ENCODE results near the gene DNAH10.

DNAH10 gene

GRCh38 chr12:123948796-123949769 is 187.0 kb downstream of the DNAH10 start:
- Histone ChIP-seq H3K36me3 (ENCODE audit: control insufficient read depth, low read depth, low read length) (no peaks in the 10 kb centered on the region), H3K27me3 (ENCODE audit: control insufficient read depth, insufficient read depth, low read length) (peaks cover 9% of the 10 kb centered on the region), H3K4me1 (ENCODE audit: control insufficient read depth, low read depth, low read length) (no peaks in the 10 kb centered on the region), H3K9ac (ENCODE audit: low read length) (no peak overlapping the region), H3K9me3 (ENCODE audit: control insufficient read depth, low read depth, low read length) (no peaks in the 10 kb centered on the region), H3K4me3 (ENCODE audit: low read length) (no peak overlapping the region), H3K27ac (ENCODE audit: low read length) (no peak overlapping the region)

DNA sequence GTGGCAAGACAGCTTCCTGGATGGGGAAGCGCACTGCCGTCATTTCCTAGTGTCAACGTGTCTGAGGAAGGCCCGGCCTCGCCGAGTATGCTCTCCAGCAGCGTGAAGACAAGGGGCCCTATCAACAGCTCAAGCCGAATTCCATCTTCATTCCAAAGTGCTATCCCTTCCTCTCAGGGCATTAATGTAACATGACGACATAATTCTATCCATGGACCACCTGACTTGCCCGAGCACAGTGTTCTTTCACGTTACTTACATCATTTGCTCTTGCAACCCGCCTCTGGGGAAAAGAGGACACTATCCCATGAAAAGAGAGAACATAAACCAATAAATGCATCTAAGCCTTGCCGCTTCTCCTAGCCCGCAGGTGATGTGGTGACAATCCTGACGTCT is 187.7 kb downstream of the DNAH10 start:
- Histone ChIP-seq H3K9me3 (ENCODE audit: control insufficient read depth, low read depth, low read length) (no peaks in the 10 kb centered on the region), H3K36me3 (ENCODE audit: control insufficient read depth, low read depth, low read length) (no peaks in the 10 kb centered on the region), H3K27me3 (ENCODE audit: control insufficient read depth, insufficient read depth, low read length) (peaks cover 9% of the 10 kb centered on the region), H3K9ac (ENCODE audit: low read length) (no peak overlapping the region), H3K27ac (ENCODE audit: low read length) (no peak overlapping the region), H3K4me3 (ENCODE audit: low read length) (no peak overlapping the region), H3K4me1 (ENCODE audit: control insufficient read depth, low read depth, low read length) (no peaks in the 10 kb centered on the region)

DNA sequence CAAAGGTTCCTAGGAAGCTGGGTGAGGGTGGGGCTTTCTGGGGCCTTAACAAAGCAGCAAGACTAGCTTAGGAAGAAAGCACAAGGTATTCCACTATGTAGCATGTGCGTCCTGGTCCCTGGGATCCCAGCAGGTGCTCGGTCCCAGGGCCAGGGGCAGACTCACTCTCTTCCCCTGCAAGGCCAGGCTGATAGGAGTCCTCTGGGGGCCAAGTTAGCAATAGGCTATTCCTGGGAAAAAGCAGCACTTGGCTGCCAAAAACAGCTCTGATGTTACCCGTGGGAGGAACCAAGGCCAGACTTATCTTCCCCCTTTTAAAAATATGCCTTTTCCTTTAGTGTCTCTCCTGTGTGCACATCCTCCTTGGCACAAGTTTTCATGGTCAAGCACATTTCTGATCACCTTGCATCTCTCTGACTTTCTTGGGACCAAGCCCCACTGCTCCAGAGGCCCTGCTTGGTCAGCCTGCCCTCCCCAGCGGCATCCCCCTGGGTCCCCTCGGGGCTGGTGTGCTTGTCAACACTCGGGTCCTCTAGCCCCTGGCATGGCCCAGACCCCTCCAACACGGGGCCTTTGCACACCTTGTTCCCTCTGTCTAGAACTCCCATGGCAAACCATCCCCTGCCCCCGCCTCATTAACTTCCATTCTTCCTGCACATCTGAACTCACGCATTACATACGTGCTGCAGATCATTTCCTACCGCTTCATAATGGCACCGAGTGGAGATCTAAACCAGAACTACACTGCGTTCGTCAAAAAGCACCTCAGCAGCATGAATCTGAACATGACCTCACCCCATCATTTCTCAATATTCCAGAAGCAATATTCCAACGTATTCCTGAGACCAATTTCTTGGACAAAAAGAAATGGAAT is 188.6 kb downstream of the DNAH10 start:
- H3K27ac ChIP-seq (ENCODE audit: low read length), result no peak overlapping the region
- no peaks in the 10 kb centered on the region for H3K9me3 ChIP-seq (ENCODE audit: control insufficient read depth, low read depth, low read length)
- H3K4me1 ChIP-seq (ENCODE audit: control insufficient read depth, low read depth, low read length), result no peaks in the 10 kb centered on the region

GRCh38 chr12:123951467-123951866 is 189.4 kb downstream of the DNAH10 start:
- H3K27ac ChIP-seq (ENCODE audit: low read length), result no peak overlapping the region

More for the DNA sequence above, 188.6 kb downstream of the DNAH10 start:
- Histone ChIP-seq H3K27me3 (ENCODE audit: control insufficient read depth, insufficient read depth, low read length) (peaks cover 9% of the 10 kb centered on the region), H3K36me3 (ENCODE audit: control insufficient read depth, low read depth, low read length) (no peaks in the 10 kb centered on the region), H3K4me3 (ENCODE audit: low read length) (no peak overlapping the region), H3K9ac (ENCODE audit: low read length) (no peak overlapping the region)

GRCh38 chr12:123952037-123952436 is 189.9 kb downstream of the DNAH10 start:
- Histone ChIP-seq H3K4me3 (ENCODE audit: low read length) (no peak overlapping the region), H3K4me1 (ENCODE audit: control insufficient read depth, low read depth, low read length) (no peaks in the 10 kb centered on the region), H3K36me3 (ENCODE audit: control insufficient read depth, low read depth, low read length) (no peaks in the 10 kb centered on the region), H3K27ac (ENCODE audit: low read length) (no peak overlapping the region), H3K9ac (ENCODE audit: low read length) (no peak overlapping the region), H3K27me3 (ENCODE audit: control insufficient read depth, insufficient read depth, low read length) (peaks cover 19% of the 10 kb centered on the region), H3K9me3 (ENCODE audit: control insufficient read depth, low read depth, low read length) (no peaks in the 10 kb centered on the region)

More at GRCh38 chr12:123951467-123951866, 189.4 kb downstream of the DNAH10 start:
- H3K9me3 ChIP-seq (ENCODE audit: control insufficient read depth, low read depth, low read length), result no peaks in the 10 kb centered on the region
- H3K27me3 ChIP-seq (ENCODE audit: control insufficient read depth, insufficient read depth, low read length), result peaks cover 16% of the 10 kb centered on the region
- no peak overlapping the region for H3K4me3 ChIP-seq (ENCODE audit: low read length)
- no peak overlapping the region for H3K9ac ChIP-seq (ENCODE audit: low read length)
- H3K36me3 ChIP-seq (ENCODE audit: control insufficient read depth, low read depth, low read length), result no peaks in the 10 kb centered on the region
- H3K4me1 ChIP-seq (ENCODE audit: control insufficient read depth, low read depth, low read length), result no peaks in the 10 kb centered on the region

GRCh38 chr12:123954647-123955350 is 192.7 kb downstream of the DNAH10 start:
- Histone ChIP-seq H3K4me1 (ENCODE audit: control insufficient read depth, low read depth, low read length) (no peaks in the 10 kb centered on the region), H3K9ac (ENCODE audit: low read length) (no peak overlapping the region), H3K27ac (ENCODE audit: low read length) (no peak overlapping the region), H3K4me3 (ENCODE audit: low read length) (no peak overlapping the region), H3K9me3 (ENCODE audit: control insufficient read depth, low read depth, low read length) (no peaks in the 10 kb centered on the region), H3K27me3 (ENCODE audit: control insufficient read depth, insufficient read depth, low read length) (peaks cover 32% of the 10 kb centered on the region), H3K36me3 (ENCODE audit: control insufficient read depth, low read depth, low read length) (no peaks in the 10 kb centered on the region)

DNA sequence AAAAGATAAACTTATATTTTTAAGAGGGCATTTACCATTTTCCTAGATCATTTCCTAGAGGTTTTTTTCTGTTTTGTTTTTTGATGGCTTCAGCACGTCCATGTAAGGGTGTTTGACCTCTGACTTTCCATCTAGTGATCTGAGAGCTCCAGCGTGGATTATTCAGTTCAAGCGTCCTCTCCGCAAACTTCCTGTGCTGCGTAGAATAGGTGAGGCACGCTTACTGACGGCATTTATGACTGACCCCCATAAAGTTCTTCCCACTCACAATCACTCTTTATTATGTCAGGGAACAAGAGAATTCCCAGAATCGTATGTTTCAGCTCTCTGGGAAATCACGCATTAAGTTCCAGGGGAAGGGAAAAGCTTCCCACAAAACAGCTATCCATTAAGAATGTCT is 194.1 kb downstream of the DNAH10 start:
- no peaks in the 10 kb centered on the region for H3K36me3 ChIP-seq (ENCODE audit: control insufficient read depth, low read depth, low read length)
- peaks cover 47% of the 10 kb centered on the region for H3K27me3 ChIP-seq (ENCODE audit: control insufficient read depth, insufficient read depth, low read length)
- H3K9me3 ChIP-seq (ENCODE audit: control insufficient read depth, low read depth, low read length), result no peaks in the 10 kb centered on the region
- H3K9ac ChIP-seq (ENCODE audit: low read length), result no peak overlapping the region
- H3K4me3 ChIP-seq (ENCODE audit: low read length), result no peak overlapping the region
- H3K27ac ChIP-seq (ENCODE audit: low read length), result no peak overlapping the region
- H3K4me1 ChIP-seq (ENCODE audit: control insufficient read depth, low read depth, low read length), result no peaks in the 10 kb centered on the region

DNA sequence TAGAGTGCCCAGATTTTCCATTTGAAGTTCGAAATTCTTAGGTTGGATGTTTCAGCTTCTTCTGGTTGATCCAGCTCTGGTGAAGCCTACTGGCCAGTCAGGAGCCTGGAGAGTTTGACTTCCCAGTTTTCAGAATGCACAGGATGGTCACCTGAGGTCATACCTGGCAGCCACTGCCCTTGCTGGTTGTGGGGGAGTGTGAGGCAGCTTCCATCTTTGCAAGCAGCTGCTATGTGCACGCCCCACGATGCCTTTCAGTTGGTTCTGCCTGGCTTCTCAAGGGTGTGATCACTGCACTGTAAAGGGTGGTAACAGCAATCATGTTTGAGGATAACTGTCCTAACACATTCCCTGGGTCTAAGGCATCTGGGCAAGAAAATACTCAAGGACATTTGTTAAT is 195.1 kb downstream of the DNAH10 start:
- Histone ChIP-seq H3K27ac (ENCODE audit: low read length) (no peak overlapping the region), H3K36me3 (ENCODE audit: control insufficient read depth, low read depth, low read length) (no peaks in the 10 kb centered on the region), H3K4me1 (ENCODE audit: control insufficient read depth, low read depth, low read length) (no peaks in the 10 kb centered on the region), H3K27me3 (ENCODE audit: control insufficient read depth, insufficient read depth, low read length) (peaks cover 56% of the 10 kb centered on the region), H3K9me3 (ENCODE audit: control insufficient read depth, low read depth, low read length) (no peaks in the 10 kb centered on the region), H3K4me3 (ENCODE audit: low read length) (no peak overlapping the region), H3K9ac (ENCODE audit: low read length) (no peak overlapping the region)

GRCh38 chr12:123958462-123958861 is 196.4 kb downstream of the DNAH10 start:
- Histone ChIP-seq H3K9me3 (ENCODE audit: control insufficient read depth, low read depth, low read length) (no peaks in the 10 kb centered on the region), H3K4me1 (ENCODE audit: control insufficient read depth, low read depth, low read length) (no peaks in the 10 kb centered on the region), H3K9ac (ENCODE audit: low read length) (no peak overlapping the region), H3K27me3 (ENCODE audit: control insufficient read depth, insufficient read depth, low read length) (peaks cover 69% of the 10 kb centered on the region), H3K36me3 (ENCODE audit: control insufficient read depth, low read depth, low read length) (no peaks in the 10 kb centered on the region), H3K27ac (ENCODE audit: low read length) (no peak overlapping the region), H3K4me3 (ENCODE audit: low read length) (no peak overlapping the region)

GRCh38 chr12:123958876-123959275 is 196.8 kb downstream of the DNAH10 start:
- Histone ChIP-seq H3K27ac (ENCODE audit: low read length) (no peak overlapping the region), H3K9me3 (ENCODE audit: control insufficient read depth, low read depth, low read length) (no peaks in the 10 kb centered on the region), H3K4me3 (ENCODE audit: low read length) (no peak overlapping the region), H3K36me3 (ENCODE audit: control insufficient read depth, low read depth, low read length) (no peaks in the 10 kb centered on the region), H3K27me3 (ENCODE audit: control insufficient read depth, insufficient read depth, low read length) (peaks cover 73% of the 10 kb centered on the region), H3K9ac (ENCODE audit: low read length) (no peak overlapping the region), H3K4me1 (ENCODE audit: control insufficient read depth, low read depth, low read length) (no peaks in the 10 kb centered on the region)

Measured in iPS-18a (cell line).